ENCODE data around the gene HES4.
"Not testable (repeated sequence)": the region's sequence is repeated elsewhere in the genome, so short reads cannot be mapped to it uniquely, and the experiment has no call there.

The HES4 gene

GRCh38 chr1:1033009-1033587, 33.2 kb upstream of the HES4 start:
- DNase-seq = peak; percentile 52 to 85 (median 81)

DNA sequence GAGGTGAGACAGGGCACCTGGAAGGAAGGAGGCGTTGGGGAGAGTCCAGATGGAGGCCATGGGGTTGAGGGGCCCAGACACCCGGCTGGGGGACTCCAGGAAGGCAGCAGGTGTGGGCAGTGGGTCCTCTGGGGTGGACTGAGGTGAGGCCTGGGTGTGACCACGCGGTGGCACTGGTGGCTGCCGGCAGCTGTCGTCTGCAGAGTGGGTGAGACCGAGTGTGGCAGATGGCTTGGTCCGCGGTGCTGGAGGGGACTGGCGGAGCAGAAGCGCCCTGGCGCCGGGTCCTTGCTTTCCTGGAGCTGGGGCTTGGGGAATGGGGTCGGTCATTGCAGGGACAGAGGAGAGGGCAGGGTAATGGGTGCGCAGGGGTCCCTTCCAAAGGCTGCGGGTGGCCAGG, 32.5 kb upstream of the HES4 start:
- no peak for DNase-seq

- no peak for DNase-seq
These were observed 31.9 kb upstream of the HES4 start for GRCh38 chr1:1031659-1032235.

DNA sequence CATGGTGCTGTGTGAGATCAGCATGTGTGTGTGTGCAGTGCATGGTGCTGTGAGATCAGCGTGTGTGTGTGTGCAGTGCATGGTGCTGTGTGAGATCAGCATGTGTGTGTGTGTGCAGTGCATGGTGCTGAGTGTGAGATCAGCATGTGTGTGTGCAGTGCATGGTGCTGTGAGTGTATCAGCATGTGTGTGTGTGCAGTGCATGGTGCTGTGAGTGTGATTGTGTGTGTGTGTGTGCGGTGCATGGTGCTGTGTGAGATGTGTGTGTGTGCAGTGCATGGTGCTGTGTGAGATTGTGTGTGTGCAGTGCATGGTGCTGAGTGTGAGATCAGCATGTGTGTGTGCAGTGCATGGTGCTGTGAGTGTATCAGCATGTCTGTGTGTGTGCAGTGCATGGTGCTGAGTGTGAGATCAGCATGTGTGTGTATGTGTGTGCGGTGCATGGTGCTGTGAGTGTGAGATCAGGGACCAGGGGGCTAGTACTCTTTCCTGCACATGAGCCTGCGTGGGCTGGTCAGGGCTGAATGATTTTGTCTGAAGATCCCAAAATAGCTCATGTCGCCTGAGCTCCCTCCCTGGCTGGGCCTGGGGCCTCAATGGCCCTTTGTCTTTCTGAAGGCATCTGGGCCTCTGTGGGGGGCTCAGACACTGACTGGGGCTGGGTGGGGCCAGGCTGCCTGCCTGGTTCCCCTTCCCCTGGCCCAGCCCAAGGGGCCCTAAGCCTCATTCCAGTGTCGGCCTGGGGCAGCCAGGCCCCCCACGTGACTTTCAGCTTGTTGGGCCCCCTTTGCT, 31.2 kb upstream of the HES4 start:
- DNase-seq = not testable (repeated sequence)

DNA sequence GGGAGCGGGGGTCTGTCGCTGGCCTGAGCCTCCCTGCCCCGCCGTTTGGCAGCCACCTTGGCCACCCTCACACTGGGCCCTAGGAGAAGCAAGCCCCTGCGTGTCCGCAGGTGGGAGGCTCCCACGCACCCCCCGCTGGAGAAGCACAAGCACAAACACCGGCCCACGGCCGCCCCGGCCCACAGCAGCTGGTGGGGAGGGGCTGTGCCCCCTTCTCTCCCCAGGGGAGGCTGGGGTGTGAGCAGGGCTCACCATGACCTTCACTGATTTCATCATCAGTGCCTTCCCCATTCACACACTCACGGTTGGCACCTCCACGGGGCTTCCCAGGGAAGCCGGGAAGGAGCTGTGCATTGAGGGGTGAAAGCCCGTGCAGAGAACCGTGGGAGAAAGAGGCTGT, 27.9 kb upstream of the HES4 start:
- DNase-seq = no peak

DNA sequence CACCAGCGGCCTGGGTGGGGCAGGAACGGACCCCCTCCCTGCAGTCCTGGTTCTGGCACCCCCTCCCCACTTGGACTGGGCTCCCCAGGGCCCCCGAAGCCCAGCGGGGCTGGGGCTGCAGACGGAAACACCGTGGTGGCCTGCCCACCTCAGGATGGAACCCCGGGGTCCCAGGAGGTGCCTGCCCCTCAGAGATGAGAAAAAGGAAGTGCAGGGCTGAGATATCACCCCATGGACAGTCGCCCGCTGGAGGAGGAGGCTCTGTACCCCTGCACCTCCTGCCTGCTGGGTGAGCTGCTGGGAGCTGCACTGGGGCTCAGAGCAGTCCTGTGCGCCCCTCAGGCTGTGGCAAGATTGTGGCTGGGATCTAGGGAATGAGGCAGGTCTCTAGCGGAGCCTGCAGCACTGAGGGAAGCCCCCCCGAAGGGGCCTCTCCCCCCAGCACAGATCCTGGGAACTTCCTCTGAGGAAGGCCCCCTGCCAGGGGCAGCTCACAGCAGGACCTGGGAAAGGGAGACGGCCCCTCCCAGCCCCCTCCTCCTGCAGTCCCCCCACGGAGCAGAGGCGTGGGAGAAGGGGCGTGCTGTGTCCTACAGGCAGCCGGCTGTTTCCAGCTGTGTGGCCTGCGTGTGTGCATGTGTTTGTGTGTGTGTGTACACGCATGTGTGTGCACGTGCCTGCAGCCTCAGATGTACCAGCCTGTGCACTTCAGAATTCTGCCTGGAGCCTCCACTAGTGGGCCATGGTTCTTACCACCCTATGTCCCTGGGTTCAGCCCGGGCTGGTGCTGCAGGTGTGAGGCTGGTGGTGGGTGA, 26.9 kb upstream of the HES4 start:
- DNase-seq = no peak

GRCh38 chr1:1025730-1026129, 25.8 kb upstream of the HES4 start:
- DNase-seq = no peak

GRCh38 chr1:1024771-1025699, 25.1 kb upstream of the HES4 start:
- DNase-seq = no peak

DNA sequence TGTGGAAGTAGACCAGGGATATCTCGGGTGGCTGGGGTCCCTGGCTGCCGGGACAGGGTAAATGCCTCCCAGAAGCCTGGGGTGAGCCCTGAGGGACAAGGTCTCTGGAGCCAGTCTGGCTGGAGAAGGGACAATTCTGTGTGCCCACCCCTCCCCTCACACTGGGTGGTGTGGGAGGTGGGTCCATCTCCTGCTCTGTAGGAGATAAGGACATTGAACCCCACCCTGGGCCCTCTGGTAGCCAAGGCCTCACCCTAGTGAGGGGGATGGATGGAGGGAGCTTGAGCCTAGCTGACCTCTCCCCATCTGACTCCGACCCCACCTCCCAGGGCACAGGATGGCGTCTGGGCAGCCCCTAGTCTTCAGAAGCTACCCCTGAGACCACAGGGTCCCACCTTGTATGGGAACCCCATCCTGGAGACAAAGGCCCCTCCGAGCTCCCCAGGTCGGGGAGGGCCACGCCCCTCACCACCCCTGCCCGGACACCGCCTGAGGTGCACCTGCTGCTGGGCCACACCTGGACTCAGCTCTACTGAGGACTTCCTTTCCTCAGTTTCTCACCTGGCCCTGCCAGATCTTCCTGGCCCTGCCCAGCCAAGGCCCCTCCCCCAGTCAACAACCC, 24.4 kb upstream of the HES4 start:
- no peak for DNase-seq

- DNase-seq = no peak
These were observed 23.8 kb upstream of the HES4 start for GRCh38 chr1:1023700-1024099.

DNA sequence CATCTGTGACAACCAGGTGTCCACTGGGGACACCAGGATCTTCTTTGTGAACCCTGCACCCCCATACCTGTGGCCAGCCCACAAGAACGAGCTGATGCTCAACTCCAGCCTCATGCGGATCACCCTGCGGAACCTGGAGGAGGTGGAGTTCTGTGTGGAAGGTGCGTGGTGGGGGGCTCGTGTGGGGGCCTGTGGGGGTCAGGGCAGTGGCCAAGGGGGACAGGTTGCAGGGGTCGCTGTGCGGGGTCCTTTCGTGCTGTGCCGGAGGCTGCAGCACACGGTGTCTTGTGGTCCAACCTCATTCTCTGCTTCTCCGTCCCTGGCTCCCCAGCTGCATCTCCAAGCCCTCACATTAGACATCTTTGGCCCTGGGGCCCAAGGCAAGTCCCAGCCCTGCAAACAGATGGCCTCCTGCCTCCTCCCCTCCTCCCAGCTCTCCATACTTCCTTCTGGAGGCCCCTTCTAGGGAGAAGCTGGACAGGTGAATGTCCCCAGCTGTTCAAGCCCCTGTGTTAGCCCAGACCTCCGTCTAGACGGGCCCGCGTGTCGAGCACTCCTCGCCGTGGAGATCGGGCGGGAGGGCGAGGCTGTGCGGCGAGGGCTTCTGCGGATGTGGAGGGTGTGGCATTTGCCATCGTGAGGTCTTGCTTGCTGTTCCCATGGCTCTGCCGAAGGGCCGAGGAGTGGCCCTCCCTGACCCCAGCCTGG, 22.6 kb upstream of the HES4 start:
- DNase-seq = no peak

- no peak for DNase-seq
These were observed 22.0 kb upstream of the HES4 start for GRCh38 chr1:1021920-1022259.

DNA sequence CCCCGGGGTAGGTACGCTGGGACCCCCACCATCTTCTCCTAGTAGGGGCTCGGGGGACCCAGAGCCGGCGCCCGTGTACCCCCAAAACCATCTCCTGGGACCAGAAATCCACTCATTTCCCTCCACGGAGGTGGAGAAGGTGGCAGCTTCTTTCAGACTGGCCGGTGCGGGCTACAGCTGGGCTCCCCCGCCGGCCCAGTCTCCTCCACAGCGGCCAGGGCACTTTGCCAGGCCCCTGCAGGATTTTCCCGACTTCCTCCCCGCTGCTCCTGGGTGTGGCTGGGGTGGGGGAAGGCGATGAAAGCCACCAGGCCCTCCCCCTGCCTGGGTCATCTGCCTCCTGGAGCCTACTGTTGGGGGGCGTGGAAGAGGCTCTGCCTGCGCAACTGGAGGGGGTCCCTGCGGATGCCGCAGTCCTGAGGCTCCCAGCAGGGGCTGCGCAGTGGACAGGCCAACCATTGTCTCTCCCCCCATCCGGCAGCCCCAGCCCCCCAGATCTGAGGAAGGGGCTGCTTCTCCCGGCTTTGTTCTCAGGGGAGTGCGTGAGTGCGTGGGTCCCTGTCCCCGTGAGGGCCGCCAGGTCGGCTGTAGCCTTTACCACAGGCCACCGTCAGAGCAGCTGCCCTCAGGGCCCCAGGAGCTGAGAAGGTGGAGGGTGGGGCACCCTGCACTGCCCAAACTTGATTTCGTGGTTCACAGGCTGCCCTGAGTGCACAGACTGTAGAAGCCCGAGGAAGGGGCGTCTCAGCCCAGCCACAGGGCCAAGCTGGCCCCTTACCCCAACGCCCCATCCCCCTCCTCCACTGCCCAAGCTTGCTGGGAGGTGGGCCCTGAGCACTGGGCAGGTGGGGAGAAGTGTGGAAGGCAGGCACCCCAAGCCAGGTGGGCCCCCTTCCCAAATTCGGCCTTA, 21.4 kb upstream of the HES4 start:
- DNase-seq = peak in 1 of 6 experiments; percentile 25

DNA sequence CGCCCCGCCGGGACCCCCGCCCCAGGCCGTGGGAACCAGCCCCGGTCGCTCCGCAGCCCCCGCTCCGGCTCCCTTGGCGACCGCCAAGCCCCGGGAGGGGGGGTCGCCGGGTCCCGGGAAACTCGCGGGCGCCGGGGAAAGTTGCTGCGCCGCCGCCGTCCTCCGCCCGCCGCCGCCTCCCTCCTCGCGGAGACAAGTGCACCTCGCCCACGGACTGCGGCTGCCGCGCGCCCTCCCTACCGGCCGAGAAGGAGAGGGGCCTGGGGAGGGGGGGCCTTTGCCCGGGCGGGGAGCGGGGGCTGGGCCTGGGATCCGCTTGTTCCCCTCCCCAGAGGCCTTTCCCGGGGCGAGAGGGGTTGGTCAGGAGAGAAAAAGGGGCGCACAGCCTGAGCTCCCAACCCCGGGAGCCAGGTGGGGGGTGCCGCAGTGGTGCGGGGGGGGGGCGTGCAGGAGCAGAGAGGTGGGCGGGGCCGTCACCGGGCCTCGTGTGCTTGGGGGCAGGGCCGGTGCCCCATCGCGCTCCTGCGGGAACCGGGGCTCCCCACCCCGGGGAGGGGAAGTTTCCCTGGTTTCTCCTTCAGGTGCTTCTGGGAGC, 20.6 kb upstream of the HES4 start:
- DNase-seq = peak in 2 of 6 experiments; percentile 56 to 59

- peak in 2 of 6 experiments; percentile 65 to 66 for DNase-seq
These were observed 20.1 kb upstream of the HES4 start, which contains the start of gene AGRN for GRCh38 chr1:1020000-1020404. TSS of gene AGRN (plus strand) at chr1:1020120. CDS start at chr1:1020173, 53 bp downstream.

DNA sequence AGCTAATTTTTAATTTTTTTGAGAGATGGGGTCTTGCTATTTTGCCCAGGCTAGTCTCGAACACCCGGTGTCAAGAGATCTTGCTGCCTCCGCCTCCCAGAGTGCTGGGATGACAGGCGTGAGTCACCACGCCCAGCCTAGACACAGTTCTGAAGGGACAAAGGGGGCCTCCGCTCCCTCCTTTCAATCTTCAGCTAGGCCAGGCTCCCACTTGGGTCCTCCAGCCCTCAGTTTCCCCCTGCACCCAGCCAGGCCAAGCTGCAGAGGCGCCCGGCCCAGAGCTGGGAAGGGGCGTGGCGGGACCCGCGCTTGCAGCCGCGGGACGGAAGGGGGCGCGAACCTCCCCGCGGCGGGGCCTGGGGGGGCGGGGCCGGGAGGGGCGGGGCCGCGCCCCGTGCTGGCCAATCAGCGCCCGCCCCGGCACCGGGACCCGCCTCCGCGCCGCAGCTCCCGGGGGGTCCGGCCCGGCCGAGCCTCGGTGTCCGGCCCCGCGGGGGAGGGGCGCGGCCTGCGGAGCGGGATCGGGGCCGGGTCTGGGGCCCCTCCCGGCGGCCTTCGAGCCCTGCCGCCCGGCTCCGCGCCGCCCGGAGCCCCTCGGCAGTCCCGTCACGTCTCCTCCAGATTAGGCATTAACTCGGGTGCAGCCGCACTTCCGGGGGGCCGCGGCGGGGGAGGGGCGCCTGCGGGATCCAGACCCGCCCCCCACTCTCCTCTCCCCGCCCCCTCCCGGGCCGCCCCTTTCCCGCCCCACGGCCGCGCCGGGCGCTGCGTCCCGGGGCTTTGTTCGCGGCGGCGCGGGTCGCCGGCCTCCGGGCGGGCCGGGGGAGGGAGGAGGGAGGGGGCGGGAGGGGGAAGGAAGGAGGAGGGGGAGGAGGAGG, 19.5 kb upstream of the HES4 start:
- peak; percentile 66 to 88 (median 73) for DNase-seq

GRCh38 chr1:1018321-1018685, 18.4 kb upstream of the HES4 start:
- DNase-seq = not testable (repeated sequence)

Data from stimulated activated naive CD4-positive, alpha-beta T cell (primary cell).